GM18951 (cell line): ENCODE results near the gene VAV2.

ENCODE experiments used
- POLR2A ChIP-seq: IDR thresholded peaks from 4 replicates; pipeline ENCODE4 v1.6.1; 2011; ENCODE audit warnings: mild to moderate bottlenecking; ENCODE audit not compliant: insufficient read length, insufficient read depth; ENCODE audit errors: extremely low read depth
- in situ Hi-C: fragments of 300-500 bp; cut with MboI; formaldehyde crosslinking; loops from one replicate; pipeline ENCODE4 v1.12.0; 2022; ENCODE audit warnings: low sequenced_read_pairs, mixed read lengths, inconsistent platforms; ENCODE audit not compliant: unreplicated experiment

Gene VAV2

GRCh38 chr9:133870598-133871595 lies 121.2 kb downstream of the VAV2 start:
- in situ Hi-C loops = no loop called here
- no peak for TF ChIP-seq POLR2A

- TF ChIP-seq POLR2A = no peak
- in situ Hi-C loops = no loop called here
These were observed 122.3 kb downstream of the VAV2 start for GRCh38 chr9:133869674-133870405.

GRCh38 chr9:133868203-133868602 lies 123.9 kb downstream of the VAV2 start:
- TF ChIP-seq POLR2A = no peak
- in situ Hi-C loops = no loop called here

GRCh38 chr9:133866946-133867345 lies 125.2 kb downstream of the VAV2 start:
- no peak for TF ChIP-seq POLR2A
- in situ Hi-C loops = no loop called here

GRCh38 chr9:133864011-133864410 lies 128.1 kb downstream of the VAV2 start:
- TF ChIP-seq POLR2A = no peak
- in situ Hi-C loops = no loop called here

GRCh38 chr9:133863257-133863592 lies 128.9 kb downstream of the VAV2 start:
- TF ChIP-seq POLR2A = no peak
- in situ Hi-C loops = no loop called here

- in situ Hi-C loops = no loop called here
- TF ChIP-seq POLR2A = no peak
These were observed 129.4 kb downstream of the VAV2 start for GRCh38 chr9:133862585-133863256.

GRCh38 chr9:133861692-133862091 lies 130.4 kb downstream of the VAV2 start:
- in situ Hi-C loops = no loop called here

GRCh38 chr9:133861086-133861485 lies 131.0 kb downstream of the VAV2 start:
- in situ Hi-C loops = no loop called here
- no peak for TF ChIP-seq POLR2A

More at GRCh38 chr9:133861692-133862091, 130.4 kb downstream of the VAV2 start:
- TF ChIP-seq POLR2A = no peak

- in situ Hi-C loops = no loop called here
- no peak for TF ChIP-seq POLR2A
These were observed 133.4 kb downstream of the VAV2 start for GRCh38 chr9:133858771-133859170.

GRCh38 chr9:133857639-133858038 lies 134.5 kb downstream of the VAV2 start:
- TF ChIP-seq POLR2A = no peak
- in situ Hi-C loops = no loop called here

GRCh38 chr9:133856798-133857197 lies 135.3 kb downstream of the VAV2 start:
- TF ChIP-seq POLR2A = no peak
- in situ Hi-C loops = no loop called here
